Measurements from ENCODE around the gene SMIM43.

Gene SMIM43

DNA sequence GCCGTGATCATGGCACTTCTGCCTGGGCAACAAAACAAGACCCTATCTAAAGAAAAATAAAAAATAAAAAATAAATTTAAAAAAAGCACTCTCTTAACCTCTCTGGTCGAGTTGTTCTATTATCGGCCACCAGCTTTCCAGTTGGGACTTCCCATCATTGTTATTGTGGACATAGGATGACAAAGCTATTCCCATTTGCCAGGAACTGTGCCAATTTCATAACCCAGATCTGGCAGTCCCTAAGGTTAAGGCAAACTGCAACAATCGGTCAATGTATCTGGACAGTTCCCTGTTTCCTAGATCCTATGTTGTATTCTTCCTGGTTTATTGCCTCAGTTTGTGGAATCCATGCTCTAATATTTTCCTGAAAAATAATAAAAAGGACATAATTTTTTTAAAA is 50.4 kb downstream of the SMIM43 start:
- H3K4me3 ChIP-seq (ENCODE audit: low read depth, low read length) = no peak overlapping the region
- no peak for DNase-seq (ENCODE audit: low read depth)
- TF ChIP-seq, protein P1, sequence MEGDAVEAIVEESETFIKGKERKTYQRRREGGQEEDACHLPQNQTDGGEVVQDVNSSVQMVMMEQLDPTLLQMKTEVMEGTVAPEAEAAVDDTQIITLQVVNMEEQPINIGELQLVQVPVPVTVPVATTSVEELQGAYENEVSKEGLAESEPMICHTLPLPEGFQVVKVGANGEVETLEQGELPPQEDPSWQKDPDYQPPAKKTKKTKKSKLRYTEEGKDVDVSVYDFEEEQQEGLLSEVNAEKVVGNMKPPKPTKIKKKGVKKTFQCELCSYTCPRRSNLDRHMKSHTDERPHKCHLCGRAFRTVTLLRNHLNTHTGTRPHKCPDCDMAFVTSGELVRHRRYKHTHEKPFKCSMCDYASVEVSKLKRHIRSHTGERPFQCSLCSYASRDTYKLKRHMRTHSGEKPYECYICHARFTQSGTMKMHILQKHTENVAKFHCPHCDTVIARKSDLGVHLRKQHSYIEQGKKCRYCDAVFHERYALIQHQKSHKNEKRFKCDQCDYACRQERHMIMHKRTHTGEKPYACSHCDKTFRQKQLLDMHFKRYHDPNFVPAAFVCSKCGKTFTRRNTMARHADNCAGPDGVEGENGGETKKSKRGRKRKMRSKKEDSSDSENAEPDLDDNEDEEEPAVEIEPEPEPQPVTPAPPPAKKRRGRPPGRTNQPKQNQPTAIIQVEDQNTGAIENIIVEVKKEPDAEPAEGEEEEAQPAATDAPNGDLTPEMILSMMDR (IDR thresholded peaks at IDR 0.05; ENCODE audit: control insufficient read depth, extremely low read depth, insufficient read depth) = no peak

DNA sequence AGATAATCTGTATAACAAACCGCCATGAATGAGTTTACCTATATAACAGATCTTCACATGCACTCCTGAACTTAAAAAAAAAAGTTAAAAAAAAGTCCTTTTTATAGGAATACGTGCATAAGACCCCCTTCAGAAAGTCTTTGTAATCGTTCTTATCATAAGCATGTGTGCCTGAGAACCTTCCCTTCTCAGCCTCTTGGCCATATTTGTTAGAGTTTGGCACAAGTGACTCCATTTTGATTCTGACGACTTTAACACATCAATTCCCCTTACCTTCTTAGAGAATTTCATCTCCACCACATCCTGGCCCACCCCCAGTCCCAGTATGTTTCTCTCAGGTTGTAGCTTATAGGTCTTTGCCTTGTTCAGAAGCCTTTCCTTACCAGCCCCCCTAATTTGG is 52.2 kb downstream of the SMIM43 start:
- H3K4me3 ChIP-seq (ENCODE audit: low read depth, low read length) = no peak overlapping the region
- TF ChIP-seq, protein P1 (IDR thresholded peaks at IDR 0.05; ENCODE audit: control insufficient read depth, extremely low read depth, insufficient read depth) = no peak

DNA sequence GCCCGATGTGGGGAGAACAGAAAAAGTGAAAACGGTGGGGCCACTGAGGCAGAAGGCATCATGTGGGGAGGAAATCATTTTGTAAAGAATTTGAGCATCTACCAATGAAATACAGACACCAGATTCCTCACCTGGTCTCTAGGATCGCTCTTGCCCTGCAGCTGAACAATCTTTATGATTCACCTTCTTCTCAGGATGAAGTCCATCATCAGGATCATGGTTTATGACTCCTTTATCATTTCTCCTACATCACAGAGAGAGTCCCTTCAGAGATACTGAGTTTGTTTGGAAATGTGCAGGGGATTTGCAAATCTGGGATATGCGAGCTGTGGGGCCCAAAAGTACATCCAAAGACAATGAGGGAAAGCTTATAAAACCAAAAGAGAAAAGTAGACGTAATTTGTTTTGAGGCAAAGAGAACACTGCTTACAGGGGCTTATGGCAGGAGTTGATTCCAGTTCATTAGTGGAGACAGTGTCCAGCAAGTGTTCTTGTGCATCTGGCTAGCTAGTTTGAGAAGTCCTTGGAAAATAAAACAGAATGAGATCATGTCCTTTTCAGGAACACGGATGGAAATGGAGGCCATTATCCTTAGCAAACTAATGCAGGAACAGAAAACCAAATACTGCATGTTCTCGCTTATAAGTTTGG is 52.8 kb downstream of the SMIM43 start:
- DNase-seq (ENCODE audit: low read depth) = no peak
- H3K4me3 ChIP-seq (ENCODE audit: low read depth, low read length) = no peak overlapping the region
- TF ChIP-seq, protein P1 (IDR thresholded peaks at IDR 0.05; ENCODE audit: control insufficient read depth, extremely low read depth, insufficient read depth) = no peak

More for the DNA sequence above, 52.2 kb downstream of the SMIM43 start:
- no peak for DNase-seq (ENCODE audit: low read depth)

DNA sequence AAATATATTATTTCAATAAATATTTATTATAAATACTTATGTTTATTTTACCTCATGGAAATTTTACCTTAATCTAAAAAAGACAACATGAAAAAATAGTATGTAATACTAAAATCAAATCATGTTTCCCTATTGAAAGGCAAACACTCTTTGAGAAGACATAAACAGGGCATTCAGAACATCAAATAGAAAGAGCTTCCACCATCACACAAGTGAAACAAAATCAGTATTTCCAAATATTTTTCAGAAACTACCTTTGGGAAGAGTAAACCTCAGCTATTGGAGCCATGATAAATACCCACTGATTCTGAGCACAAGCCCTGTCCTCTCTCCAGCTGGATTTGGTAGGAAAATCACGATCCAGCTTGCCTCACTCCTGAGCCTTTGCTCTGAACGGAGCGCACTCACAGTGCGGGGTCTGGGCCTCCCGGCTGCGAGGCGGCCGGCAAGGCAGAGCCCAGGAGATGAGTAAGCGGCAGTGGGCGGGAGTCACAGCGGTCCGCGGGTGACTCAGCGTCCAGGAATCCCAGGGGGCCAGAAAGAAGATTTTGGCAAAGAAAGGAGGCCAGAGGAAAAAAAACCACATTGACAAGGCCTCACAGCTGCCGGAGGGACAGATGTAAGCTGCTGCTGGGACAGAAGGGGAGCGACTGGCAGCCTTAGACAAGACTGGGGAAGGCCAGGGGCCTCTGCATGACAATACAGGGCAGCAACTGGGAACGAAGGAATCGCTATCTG is 53.5 kb downstream of the SMIM43 start:
- H3K4me3 ChIP-seq (ENCODE audit: low read depth, low read length) = no peak overlapping the region
- TF ChIP-seq, protein P1 (IDR thresholded peaks at IDR 0.05; ENCODE audit: control insufficient read depth, extremely low read depth, insufficient read depth) = no peak
- DNase-seq (ENCODE audit: low read depth) = no peak

DNA sequence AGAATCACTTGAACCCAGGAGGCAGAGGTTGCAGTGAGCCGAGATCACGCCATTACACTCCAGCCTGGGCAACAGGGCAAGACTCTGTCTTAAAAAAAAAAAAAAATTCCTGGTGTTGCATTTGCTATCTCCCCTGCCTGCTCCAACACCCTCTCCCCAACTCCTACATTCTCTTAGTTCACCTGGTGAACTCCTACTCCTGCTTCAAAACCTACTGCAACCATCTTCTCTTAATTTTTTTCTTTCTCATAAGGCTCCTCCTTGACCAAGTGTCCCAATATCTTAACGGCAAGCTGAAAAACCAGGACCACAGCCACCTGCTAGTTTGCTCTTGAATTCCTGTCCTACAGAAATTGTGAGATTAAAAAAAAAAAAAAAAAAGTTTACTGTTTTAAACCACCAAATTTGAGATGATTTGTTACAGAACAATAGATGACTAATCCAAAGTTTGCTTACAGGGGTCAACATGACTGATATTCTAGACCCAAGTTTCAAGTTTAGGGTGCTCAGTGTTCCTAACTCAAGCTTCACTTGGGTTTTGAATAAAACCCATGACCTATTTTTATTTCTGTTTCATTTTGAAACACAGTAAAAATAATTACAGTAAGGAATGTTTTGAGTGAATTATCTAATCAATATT is 55.1 kb downstream of the SMIM43 start:
- no peak overlapping the region for H3K4me3 ChIP-seq (ENCODE audit: low read depth, low read length)
- no peak for DNase-seq (ENCODE audit: low read depth)
- TF ChIP-seq, protein P1 (IDR thresholded peaks at IDR 0.05; ENCODE audit: control insufficient read depth, extremely low read depth, insufficient read depth) = no peak
